ENCODE measurements around the gene CFAP221. TPM values are rescaled to one million over a fixed set of nuclear protein-coding genes. Genes with fewer than 3 reads are reported as not detected.

CFAP221 gene
- total and polyA plus RNA-seq, 2 experiments from 2014 or later: 0.42 to 0.65 TPM

DNA sequence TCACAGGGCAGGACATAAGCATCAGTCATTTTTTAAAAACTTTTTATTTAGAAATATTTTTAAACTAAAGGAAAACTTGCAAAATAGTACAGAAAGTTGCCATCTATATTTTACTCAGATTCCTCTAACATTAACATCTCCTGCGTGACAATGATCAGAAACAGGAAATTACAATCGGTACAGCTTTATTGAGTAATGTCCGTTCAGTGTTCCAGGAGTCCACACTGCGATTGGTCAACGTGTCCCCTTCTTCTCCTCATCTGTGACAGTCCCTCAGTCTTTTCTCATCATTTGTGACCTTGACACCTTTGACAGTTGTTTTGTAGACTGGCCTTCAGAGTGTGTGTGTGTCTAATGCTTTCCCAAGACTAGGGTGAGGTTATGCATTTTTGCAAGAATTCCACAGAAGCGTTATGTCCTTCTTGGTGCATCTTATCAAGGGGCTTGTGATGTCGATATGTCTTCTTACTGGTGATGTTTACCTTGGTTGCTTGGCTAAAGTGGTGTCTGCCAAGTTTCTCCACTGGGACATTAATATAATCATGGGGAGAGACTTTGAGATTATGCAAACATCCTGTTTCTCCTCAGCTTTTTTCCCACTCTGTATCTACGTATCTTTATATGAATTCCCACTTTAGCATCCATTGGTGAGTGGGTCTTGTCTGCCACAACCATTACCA is 113.4 kb downstream of the CFAP221 start:
- no peak for ATAC-seq
- Histone ChIP-seq H3K4me1 (ENCODE audit: insufficient read depth) (no peaks in the 10 kb centered on the region), H4K20me1 (replicated peaks; ENCODE audit: insufficient read depth) (no peaks in the 10 kb centered on the region), H2AFZ (no peak overlapping the region), H3K4me2 (no peak overlapping the region), H3K9me2 (ENCODE audit: insufficient read depth) (no peaks in the 10 kb centered on the region; the same call in 1 of the 2 replicates), H3K27me3 (ENCODE audit: insufficient read depth) (no peaks in the 10 kb centered on the region), H3K4me3 (no peak overlapping the region), H3K79me2 (replicated peaks; ENCODE audit: insufficient read depth) (no peaks in the 10 kb centered on the region), H3K27ac (ENCODE audit: low read depth) (no peak overlapping the region), H3F3A (replicated peaks; ENCODE audit: low read depth) (no peaks in the 10 kb centered on the region), H3K36me3 (ENCODE audit: insufficient read depth) (no peaks in the 10 kb centered on the region)
- TF ChIP-seq EZH2 (IDR thresholded peaks at IDR 0.05; ENCODE audit: low read depth, unreplicated experiment) (no peak), NANOG (IDR thresholded peaks at IDR 0.05; ENCODE audit: borderline replicate concordance) (no peak), ZNF331 (CRISPR knock-in tag; IDR thresholded peaks at IDR 0.05; ENCODE audit: low read depth) (no peak), ZNF114 (CRISPR knock-in tag; IDR thresholded peaks at IDR 0.05) (no peak), EZH2phosphoT487 (IDR thresholded peaks at IDR 0.05; ENCODE audit: unreplicated experiment) (no peak), JUNB (IDR thresholded peaks at IDR 0.05; ENCODE audit: unreplicated experiment) (no peak), CREB1 (CRISPR knock-in tag; IDR thresholded peaks at IDR 0.05; ENCODE audit: low read depth) (no peak), STAT1 (IDR thresholded peaks at IDR 0.05; ENCODE audit: unreplicated experiment) (no peak), POLR2AphosphoS5 (IDR thresholded peaks at IDR 0.05; ENCODE audit: low read depth) (no peak)
- TF ChIP-seq, protein P1, sequence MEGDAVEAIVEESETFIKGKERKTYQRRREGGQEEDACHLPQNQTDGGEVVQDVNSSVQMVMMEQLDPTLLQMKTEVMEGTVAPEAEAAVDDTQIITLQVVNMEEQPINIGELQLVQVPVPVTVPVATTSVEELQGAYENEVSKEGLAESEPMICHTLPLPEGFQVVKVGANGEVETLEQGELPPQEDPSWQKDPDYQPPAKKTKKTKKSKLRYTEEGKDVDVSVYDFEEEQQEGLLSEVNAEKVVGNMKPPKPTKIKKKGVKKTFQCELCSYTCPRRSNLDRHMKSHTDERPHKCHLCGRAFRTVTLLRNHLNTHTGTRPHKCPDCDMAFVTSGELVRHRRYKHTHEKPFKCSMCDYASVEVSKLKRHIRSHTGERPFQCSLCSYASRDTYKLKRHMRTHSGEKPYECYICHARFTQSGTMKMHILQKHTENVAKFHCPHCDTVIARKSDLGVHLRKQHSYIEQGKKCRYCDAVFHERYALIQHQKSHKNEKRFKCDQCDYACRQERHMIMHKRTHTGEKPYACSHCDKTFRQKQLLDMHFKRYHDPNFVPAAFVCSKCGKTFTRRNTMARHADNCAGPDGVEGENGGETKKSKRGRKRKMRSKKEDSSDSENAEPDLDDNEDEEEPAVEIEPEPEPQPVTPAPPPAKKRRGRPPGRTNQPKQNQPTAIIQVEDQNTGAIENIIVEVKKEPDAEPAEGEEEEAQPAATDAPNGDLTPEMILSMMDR (conservative IDR thresholded peaks at IDR 0.05; ENCODE audit: low read depth in 2 of 2): no peak
- TF ChIP-seq, protein P2, sequence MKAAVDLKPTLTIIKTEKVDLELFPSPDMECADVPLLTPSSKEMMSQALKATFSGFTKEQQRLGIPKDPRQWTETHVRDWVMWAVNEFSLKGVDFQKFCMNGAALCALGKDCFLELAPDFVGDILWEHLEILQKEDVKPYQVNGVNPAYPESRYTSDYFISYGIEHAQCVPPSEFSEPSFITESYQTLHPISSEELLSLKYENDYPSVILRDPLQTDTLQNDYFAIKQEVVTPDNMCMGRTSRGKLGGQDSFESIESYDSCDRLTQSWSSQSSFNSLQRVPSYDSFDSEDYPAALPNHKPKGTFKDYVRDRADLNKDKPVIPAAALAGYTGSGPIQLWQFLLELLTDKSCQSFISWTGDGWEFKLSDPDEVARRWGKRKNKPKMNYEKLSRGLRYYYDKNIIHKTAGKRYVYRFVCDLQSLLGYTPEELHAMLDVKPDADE (IDR thresholded peaks at IDR 0.05): no peak
- TF ChIP-seq, protein P3, sequence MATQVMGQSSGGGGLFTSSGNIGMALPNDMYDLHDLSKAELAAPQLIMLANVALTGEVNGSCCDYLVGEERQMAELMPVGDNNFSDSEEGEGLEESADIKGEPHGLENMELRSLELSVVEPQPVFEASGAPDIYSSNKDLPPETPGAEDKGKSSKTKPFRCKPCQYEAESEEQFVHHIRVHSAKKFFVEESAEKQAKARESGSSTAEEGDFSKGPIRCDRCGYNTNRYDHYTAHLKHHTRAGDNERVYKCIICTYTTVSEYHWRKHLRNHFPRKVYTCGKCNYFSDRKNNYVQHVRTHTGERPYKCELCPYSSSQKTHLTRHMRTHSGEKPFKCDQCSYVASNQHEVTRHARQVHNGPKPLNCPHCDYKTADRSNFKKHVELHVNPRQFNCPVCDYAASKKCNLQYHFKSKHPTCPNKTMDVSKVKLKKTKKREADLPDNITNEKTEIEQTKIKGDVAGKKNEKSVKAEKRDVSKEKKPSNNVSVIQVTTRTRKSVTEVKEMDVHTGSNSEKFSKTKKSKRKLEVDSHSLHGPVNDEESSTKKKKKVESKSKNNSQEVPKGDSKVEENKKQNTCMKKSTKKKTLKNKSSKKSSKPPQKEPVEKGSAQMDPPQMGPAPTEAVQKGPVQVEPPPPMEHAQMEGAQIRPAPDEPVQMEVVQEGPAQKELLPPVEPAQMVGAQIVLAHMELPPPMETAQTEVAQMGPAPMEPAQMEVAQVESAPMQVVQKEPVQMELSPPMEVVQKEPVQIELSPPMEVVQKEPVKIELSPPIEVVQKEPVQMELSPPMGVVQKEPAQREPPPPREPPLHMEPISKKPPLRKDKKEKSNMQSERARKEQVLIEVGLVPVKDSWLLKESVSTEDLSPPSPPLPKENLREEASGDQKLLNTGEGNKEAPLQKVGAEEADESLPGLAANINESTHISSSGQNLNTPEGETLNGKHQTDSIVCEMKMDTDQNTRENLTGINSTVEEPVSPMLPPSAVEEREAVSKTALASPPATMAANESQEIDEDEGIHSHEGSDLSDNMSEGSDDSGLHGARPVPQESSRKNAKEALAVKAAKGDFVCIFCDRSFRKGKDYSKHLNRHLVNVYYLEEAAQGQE (IDR thresholded peaks at IDR 0.05; ENCODE audit: unreplicated experiment): no peak
- TF ChIP-seq, protein P4, sequence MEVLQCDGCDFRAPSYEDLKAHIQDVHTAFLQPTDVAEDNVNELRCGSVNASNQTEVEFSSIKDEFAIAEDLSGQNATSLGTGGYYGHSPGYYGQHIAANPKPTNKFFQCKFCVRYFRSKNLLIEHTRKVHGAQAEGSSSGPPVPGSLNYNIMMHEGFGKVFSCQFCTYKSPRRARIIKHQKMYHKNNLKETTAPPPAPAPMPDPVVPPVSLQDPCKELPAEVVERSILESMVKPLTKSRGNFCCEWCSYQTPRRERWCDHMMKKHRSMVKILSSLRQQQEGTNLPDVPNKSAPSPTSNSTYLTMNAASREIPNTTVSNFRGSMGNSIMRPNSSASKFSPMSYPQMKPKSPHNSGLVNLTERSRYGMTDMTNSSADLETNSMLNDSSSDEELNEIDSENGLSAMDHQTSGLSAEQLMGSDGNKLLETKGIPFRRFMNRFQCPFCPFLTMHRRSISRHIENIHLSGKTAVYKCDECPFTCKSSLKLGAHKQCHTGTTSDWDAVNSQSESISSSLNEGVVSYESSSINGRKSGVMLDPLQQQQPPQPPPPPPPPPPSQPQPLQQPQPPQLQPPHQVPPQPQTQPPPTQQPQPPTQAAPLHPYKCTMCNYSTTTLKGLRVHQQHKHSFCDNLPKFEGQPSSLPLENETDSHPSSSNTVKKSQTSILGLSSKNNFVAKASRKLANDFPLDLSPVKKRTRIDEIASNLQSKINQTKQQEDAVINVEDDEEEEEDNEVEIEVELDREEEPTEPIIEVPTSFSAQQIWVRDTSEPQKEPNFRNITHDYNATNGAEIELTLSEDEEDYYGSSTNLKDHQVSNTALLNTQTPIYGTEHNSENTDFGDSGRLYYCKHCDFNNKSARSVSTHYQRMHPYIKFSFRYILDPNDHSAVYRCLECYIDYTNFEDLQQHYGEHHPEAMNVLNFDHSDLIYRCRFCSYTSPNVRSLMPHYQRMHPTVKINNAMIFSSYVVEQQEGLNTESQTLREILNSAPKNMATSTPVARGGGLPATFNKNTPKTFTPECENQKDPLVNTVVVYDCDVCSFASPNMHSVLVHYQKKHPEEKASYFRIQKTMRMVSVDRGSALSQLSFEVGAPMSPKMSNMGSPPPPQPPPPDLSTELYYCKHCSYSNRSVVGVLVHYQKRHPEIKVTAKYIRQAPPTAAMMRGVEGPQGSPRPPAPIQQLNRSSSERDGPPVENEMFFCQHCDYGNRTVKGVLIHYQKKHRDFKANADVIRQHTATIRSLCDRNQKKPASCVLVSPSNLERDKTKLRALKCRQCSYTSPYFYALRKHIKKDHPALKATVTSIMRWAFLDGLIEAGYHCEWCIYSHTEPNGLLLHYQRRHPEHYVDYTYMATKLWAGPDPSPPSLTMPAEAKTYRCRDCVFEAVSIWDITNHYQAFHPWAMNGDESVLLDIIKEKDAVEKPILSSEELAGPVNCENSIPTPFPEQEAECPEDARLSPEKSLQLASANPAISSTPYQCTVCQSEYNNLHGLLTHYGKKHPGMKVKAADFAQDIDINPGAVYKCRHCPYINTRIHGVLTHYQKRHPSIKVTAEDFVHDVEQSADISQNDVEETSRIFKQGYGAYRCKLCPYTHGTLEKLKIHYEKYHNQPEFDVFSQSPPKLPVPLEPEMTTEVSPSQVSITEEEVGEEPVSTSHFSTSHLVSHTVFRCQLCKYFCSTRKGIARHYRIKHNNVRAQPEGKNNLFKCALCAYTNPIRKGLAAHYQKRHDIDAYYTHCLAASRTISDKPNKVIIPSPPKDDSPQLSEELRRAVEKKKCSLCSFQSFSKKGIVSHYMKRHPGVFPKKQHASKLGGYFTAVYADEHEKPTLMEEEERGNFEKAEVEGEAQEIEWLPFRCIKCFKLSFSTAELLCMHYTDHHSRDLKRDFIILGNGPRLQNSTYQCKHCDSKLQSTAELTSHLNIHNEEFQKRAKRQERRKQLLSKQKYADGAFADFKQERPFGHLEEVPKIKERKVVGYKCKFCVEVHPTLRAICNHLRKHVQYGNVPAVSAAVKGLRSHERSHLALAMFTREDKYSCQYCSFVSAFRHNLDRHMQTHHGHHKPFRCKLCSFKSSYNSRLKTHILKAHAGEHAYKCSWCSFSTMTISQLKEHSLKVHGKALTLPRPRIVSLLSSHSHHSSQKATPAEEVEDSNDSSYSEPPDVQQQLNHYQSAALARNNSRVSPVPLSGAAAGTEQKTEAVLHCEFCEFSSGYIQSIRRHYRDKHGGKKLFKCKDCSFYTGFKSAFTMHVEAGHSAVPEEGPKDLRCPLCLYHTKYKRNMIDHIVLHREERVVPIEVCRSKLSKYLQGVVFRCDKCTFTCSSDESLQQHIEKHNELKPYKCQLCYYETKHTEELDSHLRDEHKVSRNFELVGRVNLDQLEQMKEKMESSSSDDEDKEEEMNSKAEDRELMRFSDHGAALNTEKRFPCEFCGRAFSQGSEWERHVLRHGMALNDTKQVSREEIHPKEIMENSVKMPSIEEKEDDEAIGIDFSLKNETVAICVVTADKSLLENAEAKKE (CRISPR knock-in tag; IDR thresholded peaks at IDR 0.05): no peak
- H3K36me3 Mint-ChIP-seq (ENCODE audit: low read depth): no peaks in the 10 kb centered on the region
- H3K4me3 Mint-ChIP-seq: no peak overlapping the region
- no peak overlapping the region for H3K27ac Mint-ChIP-seq
- H3K4me1 Mint-ChIP-seq: no peaks in the 10 kb centered on the region
- peaks cover 1% of the 10 kb centered on the region for H3K27me3 Mint-ChIP-seq (ENCODE audit: insufficient read depth, low read depth, poor library complexity)
- no peaks in the 10 kb centered on the region for H3K9me3 Mint-ChIP-seq
- no peak for DNase-seq (ENCODE audit: low spot score)

All from GM23338 (cell line).